Esophagus mucosa (tissue), 1 donor: ENCODE measurements around the gene GPR68. TPM values are rescaled to one million over a fixed set of nuclear protein-coding genes. Genes with fewer than 3 reads are reported as not detected.

ENCODE experiments used
- ATAC-seq: fragments of 200-7000 bp; cut with Tn5 transposase; one replicate; pipeline ENCODE4 v1.9.1; 2020
- total RNA-seq: library from RNA; stranded (reverse); gene quantifications from one replicate; pipeline ENCODE4 v1.2.4, GENCODE V29; 2023
- donor health status: DM: yes; HTN: yes; CAD: no.

GPR68 gene, protein sequence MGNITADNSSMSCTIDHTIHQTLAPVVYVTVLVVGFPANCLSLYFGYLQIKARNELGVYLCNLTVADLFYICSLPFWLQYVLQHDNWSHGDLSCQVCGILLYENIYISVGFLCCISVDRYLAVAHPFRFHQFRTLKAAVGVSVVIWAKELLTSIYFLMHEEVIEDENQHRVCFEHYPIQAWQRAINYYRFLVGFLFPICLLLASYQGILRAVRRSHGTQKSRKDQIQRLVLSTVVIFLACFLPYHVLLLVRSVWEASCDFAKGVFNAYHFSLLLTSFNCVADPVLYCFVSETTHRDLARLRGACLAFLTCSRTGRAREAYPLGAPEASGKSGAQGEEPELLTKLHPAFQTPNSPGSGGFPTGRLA
- 11.6 TPM for total RNA-seq

DNA sequence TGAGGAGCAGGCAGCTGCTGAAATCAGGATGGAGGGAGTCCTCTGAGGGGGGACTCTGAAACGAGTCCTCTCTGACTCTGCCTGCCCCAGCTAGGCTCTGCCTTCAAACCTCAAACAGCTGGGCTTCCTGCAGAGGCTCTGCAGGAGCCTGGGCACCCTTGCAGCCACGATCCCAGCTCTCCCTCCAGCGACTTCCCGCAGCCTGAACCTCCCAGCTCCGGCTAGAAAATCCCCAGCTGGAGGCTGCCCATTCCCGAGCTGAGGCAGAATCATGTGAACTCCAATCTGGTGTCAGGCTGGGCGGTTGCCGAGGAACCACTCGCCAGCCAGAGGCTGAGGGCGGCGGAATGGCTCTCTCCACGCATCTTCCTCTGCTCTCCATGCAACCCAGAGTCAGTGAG, at the start of gene GPR68:
TSS of gene GPR68 (minus strand) at position 204 of the 401 bp plus-strand sequence. CDS start 9,654 bp downstream, outside the sequence.
- ATAC-seq, result peak; percentile 10

- no peak for ATAC-seq
Observed at GRCh38 chr14:91294153-91294552, 49.6 kb upstream of the GPR68 start.

DNA sequence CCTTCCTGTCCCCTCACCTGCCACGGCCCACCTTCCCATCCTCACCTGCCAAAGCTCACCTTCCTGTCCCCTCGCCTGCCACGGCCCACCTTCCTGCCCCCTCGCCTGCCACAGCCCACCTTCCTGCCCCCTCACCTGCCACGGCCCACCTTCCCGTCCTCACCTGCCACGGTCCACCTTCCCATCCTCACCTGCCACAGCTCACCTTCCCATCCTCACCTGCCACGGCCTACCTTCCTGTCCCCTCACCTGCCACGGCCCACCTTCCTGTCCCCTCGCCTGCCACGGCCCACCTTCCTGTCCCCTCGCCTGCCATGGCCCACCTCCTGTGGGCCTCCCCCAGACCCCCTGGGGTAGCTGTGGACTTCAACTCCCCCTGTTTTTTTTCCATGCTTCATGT, 48.8 kb upstream of the GPR68 start:
- no peak for ATAC-seq

DNA sequence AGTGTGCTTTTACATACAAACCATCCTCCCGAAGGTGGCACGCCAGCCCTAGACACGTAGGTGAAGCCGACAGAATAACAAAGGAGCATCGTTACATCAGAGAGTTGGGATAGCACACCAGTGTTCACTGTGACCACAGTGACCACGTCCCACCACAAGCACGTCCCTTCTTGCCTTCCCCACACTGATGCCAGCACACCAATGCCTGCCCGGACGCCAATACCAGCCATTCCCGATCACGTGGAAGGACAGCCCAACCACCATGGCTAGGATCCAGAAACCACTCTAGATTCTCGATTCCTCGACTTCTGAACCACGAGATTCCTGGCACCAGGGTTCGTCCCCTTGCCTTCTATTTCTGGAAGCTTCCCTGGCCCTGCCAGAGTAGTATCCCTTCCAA, 48.0 kb upstream of the GPR68 start:
- peak; percentile 6 for ATAC-seq

DNA sequence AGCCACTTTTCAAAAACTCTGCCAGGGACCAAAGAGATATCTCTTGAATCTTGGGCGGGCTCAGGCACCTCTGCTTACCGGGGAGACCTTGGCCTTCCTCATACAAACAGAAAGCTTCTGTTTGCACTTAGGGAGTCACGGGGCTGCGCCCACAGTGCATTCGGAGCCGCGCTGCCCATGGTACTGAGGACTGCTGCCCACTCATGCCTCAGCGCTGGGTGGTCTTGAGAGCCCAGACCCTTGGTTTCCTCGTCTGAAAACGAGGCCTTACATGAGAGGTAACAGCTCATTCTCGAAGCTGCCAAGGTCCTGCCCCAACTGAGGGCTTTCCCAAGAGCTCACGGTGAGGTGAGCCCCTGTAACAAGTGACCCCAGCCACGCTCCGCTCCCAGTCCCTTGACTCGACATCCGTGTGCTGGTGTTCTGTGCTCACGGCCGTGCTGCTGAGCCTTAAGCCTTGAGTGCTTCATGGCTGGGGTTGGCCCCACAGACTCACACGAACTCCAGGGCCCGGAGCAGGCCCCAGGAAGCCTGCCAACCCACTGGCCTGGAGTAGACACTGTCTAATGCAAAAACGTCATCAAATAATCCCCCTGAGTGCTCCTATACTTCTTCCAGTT, 47.4 kb upstream of the GPR68 start:
- no peak for ATAC-seq

- no peak for ATAC-seq
Observed at GRCh38 chr14:91290986-91291385, 46.5 kb upstream of the GPR68 start.

DNA sequence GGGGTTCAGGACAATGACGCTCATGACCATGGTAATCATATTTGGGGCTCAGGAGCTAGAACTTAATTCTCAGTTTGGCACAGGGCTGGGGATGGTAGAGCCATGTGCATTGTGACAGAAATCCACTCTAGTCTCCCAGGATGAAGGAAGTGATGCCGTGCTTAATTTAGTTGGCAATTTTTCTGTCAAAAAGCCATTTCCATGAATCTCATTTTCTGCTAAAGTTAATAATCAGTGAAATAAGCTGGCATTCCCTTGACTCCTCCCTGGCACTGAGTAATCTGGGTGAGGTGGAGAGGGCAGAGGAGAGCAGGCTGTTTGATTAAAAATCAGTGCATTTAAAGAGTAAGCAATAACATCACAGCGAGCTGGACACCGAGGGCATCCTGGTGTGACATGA, 45.0 kb upstream of the GPR68 start:
- no peak for ATAC-seq

DNA sequence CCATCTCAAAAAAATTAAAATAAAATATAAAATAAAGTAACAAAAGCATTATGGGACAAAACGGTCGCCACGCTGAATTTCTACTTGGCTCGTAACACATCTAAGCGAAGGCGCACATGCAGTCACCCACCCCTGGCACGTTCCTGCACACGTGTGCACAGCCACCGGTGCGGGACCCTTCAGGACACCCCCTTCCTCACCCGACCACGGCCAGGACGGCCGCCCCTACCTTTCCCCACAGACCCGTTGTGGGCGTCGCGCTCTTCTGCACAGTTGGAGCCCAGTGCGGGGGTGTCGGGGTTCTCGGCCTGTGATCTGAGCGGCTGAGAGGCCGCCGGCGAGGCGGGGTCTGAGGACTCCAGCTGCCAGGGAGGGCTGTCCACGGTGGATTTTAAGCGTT, 44.4 kb upstream of the GPR68 start:
- ATAC-seq, result no peak

- ATAC-seq, result peak; percentile 74
Observed at GRCh38 chr14:91286530-91286937, 42.0 kb upstream of the GPR68 start.

DNA sequence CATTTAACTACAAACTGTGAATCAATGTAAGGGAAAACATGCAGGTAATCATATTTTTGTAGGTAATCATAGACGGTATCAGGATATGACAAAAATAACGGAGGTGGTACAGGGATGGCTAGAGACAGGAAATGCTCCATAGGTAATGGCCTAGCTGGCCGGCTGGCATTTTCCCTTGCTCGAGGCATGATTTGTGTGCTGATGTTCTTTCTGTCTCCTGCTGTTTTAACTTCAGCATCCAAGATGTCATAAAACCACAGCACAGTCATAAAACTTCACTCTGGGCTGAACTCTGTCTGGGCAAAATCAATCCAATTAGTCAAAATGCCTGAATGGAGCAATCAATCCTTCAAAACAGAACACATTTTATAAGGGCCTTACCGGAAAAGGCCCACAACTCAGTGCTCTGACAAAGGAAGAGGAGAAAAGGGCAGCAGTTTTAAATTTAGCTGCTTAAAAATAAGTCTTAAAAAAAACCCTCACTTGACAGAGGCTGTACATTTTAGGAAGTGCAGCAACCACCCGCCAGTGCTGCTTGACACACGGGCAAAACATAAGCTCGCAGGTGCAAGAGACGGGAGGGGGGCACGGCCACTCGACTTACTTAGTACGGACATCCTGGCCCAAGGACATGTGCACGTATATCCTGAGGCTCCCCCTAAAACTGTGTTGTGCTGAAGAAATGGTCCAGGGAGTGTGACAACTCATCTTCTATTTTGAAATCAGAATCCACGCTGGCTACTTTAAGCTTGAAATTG, 40.5 kb upstream of the GPR68 start:
- no peak for ATAC-seq

GRCh38 chr14:91284146-91284790, 39.8 kb upstream of the GPR68 start:
- ATAC-seq, result no peak

DNA sequence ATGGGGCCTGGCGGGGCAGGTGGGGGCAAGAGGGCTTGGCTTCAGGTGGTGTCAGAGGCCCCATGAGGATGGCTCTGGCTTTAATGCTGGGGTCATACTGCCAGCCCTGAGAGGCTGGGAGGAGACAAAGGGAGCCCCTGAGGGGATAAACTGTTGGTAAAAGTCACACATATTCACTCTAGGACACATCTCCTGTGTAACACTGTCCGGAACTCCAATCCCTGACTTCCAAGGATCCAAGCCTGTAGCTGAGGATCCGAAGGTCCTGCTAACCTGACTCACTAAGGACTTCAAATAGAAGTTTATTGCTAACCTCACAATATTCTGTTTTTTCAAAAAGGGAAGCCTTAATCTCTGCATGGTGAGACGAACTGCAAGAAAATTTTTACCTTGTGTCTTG, 39.2 kb upstream of the GPR68 start:
- no peak for ATAC-seq

DNA sequence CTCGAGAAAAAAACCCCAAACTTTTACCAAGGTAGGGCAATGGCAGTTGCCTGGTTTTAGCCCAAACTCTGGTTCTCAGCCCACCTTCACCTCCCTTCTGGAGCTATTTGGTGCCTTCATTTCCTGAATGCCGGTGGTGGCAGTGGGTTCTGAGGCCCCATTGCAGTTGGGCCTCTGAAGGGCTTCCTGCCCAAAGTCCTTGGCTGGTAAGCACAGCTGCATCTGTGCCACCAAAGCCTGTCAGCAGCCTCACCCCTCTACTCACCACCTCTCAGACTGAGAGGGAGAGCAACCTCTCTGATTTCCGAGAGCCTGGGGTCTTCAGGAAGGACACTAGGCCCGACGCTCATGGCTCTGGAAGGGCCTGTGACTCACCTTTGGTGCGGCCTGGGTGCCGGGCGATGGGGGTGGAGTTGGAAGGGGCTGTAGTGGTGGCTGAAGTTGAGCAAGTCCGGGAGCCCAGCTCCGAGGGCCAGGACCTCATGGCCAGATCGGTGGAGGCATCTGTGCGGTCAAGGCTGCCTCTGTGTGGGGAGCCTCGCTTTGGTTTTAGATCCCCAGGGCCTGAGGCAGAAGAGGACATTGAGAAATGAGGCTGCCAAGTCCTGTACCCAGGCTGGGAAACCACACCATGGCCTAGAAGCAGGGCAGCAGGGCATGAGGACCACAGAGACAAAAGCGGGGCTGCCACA, 38.6 kb upstream of the GPR68 start:
- ATAC-seq, result no peak

- peak; percentile 64 for ATAC-seq
Observed at GRCh38 chr14:91281346-91281745, 36.8 kb upstream of the GPR68 start.

DNA sequence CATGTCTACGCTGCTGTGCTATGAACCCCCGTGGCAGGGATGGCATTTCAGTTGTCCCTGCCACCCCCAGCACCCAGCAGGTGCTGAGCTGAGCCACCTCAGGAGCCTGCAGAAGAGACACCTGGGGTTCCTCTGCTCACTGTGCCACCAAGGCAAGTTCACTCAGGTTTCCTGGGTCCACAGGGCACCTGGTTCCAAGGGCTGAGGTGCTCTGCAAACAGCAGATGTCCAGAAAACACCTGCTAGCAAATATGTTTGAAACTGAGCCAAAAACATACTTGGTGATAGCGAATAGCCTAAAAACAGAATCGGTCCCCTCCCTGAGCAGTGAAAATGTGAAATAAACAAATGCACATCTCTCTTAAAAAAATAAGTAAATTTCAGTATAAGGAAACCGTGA, 35.6 kb upstream of the GPR68 start:
- no peak for ATAC-seq

- ATAC-seq, result no peak
Observed at GRCh38 chr14:91279354-91279753, 34.9 kb upstream of the GPR68 start.

GRCh38 chr14:91278383-91278715, 33.8 kb upstream of the GPR68 start:
- no peak for ATAC-seq

DNA sequence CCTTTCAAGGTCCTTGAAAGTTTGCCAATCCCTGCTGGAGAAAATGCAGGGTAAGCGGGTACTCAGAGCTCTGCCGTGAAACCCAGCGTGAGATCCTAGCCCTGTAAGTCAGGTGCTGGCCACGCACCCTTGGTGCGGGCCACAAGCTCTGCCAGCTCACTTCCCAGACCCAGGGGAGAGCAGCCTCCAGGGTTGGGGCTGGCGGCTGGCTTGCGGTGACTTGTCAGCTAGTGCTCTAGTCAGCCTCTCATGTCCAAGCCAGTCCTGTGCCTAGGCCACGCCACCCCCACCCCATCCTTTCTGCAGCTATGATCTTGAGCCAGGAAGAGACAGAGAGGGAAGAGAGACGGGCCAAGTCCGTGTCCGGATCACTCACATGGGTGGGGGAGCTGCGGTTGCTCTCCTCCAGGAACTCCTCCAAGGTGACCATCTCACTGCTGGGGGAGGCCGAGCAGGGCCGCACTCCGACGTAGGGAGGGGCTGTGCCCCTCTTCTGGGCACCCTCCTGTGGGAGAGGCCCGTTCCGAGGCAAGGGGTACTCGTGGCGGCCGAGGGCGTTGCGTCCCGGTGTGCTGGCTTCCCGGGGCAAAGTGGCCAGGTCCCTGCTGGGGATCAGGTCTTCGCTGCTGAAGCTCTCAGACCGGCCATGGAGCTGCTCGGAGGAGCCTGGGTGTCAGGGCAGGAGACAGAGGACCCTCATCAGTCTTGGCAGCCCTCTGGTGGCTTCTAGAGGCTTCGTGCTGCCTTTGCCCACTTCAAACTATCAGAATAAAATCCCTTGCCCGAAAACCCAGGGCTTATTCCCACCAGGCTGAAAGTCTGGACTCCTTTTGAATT, 33.3 kb upstream of the GPR68 start:
- peak; percentile 71 for ATAC-seq

GRCh38 chr14:91274796-91275195, 30.3 kb upstream of the GPR68 start:
- ATAC-seq, result no peak

DNA sequence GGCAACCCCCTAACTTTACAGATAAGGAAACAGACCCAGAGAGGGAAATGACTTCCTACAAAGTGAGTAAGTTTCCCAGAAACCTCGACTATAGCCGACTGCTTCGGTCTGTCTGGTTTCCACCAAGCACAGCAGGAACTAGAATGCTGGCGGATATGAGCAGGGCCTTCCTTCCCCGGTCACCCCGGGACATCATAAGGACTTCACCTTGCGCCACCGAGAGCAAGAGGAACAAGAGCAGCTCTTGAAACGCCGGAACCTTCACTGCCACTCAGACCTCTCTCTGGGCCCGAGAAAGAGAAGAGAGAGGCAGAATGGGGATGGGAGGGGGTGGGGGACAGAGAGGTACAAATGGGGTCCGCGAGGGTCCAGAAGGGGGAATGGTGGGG, 29.4 kb upstream of the GPR68 start:
- ATAC-seq, result no peak

GRCh38 chr14:91273273-91273884, 28.9 kb upstream of the GPR68 start:
- no peak for ATAC-seq
